NCI-H1930 (cell line): ENCODE data around the gene ADAMTS13.
A peak's percentile ranks its signal among the peaks of the same experiment; 100 is the strongest.

Source experiments
- DNase-seq, 2 experiments: peaks; one replicate each; lab custom pipeline; 2025; lab: John Stamatoyannopoulos, UW

The ADAMTS13 gene

GRCh38 chr9:133454943-133455673 lies 32.9 kb downstream of the ADAMTS13 start:
- DNase-seq = no peak

DNA sequence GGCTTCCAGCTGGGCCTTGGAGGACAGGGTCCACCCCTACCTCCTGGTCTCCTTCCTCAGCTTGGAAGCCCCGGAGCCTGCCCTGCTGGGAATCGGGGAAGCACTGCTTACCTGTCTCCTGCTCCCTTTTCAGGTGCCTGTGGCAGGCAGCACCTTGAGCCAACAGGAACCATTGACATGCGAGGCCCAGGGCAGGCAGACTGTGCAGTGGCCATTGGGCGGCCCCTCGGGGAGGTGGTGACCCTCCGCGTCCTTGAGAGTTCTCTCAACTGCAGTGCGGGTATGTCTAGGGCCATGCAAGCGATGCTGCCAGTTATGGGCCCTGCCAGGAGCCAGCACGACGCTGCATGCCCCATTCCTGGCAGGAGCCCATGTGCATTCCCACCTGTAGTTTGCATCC lies 33.8 kb downstream of the ADAMTS13 start:
- DNase-seq = no peak

GRCh38 chr9:133456409-133456808 lies 34.2 kb downstream of the ADAMTS13 start:
- no peak for DNase-seq

GRCh38 chr9:133457233-133457632 lies 35.1 kb downstream of the ADAMTS13 start:
- DNase-seq = no peak

GRCh38 chr9:133457748-133458147 lies 35.6 kb downstream of the ADAMTS13 start:
- DNase-seq = no peak

GRCh38 chr9:133458643-133459312 lies 36.6 kb downstream of the ADAMTS13 start:
- no peak for DNase-seq

DNA sequence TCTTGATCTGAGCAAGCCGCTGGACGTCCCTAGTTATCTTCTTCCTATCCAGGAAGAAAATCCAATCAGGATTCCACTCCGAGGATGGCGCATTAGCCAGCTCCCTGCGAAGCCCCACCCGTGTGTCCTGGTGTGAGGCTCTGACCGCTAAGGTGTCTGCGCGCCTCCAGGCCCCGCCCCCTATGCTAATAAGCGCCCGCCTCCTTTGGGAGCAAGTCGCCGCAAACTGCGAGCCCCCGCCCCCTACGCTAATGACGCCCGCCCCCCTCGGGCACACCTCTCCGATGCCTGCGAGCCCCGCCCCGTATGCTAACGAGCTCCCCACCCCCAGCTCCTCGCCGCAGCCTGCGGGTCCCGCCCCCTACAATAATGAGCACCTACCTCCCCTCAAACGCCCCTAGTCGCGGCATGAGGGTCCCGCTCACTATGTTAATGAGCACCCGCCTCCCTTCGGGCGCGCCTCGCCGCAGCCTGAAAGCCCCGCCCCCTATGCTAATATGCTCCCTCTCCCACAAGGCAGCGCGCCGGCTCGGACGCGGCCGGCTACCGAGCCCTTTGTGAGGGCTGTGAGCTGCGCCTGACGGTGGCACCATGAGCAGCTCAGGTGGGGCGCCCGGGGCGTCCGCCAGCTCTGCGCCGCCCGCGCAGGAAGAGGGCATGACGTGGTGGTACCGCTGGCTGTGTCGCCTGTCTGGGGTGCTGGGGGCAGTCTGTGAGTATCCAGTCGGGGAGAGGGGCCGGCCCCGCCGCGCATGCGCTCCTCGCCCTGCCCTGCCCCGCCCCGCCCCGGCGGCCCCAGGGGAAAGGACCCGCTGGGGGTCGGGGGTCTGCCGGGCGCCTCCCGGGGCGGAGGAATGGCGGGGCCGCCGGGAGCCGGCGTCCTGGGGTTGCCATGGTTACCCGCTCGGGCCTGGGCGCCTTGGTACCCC lies 37.6 kb downstream of the ADAMTS13 start, which contains the start of gene CACFD1:
TSS of gene CACFD1 (plus strand) at position 503 of the 929 bp plus-strand sequence. CDS start at position 592, 89 bp downstream.
- DNase-seq = peak; percentile 96 to 99

- DNase-seq = peak; percentile 54 to 59
Measured at GRCh38 chr9:133460405-133461175, 38.4 kb downstream of the ADAMTS13 start.

- DNase-seq = no peak
Measured at GRCh38 chr9:133461975-133462374, 39.8 kb downstream of the ADAMTS13 start.

- peak; percentile 63 to 67 for DNase-seq
Measured at GRCh38 chr9:133463234-133463863, 41.2 kb downstream of the ADAMTS13 start.

DNA sequence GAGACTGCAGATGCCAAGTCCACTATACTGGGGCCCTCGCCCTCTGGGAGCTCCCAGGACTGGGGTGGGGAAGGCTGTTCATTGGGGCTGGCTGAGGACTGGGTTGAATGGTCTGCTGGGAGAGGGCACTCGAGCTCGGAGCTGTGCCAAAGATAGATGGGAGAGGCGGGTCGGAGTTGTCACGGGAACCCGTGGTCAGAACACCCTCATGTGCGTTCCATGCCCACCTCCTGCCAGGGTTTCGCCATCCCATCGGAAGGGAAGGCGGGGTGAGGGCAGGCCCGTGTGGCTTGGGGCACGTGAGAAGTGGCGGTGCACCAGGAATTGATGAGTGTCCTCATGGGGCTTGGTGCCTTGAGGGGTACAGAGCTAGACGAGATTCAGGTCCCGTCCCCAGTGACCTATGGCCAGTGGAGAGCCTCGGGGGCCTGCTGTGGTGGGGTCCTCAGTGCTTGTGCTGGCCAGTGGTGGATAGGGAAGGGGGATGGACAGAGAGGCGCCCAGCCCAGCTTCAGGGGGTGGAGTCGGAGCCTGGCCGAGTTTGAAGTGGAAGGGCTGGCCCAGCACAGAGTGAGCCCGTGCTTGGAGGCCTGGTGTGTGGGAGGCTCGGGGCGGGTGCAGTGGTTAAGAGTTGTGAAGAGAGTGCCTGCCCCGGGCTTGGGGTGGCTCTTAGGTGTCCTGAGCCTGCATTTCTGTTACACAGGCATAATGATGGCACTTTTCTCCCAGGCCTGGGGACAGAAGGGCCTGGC lies 41.9 kb downstream of the ADAMTS13 start:
- no peak for DNase-seq

DNA sequence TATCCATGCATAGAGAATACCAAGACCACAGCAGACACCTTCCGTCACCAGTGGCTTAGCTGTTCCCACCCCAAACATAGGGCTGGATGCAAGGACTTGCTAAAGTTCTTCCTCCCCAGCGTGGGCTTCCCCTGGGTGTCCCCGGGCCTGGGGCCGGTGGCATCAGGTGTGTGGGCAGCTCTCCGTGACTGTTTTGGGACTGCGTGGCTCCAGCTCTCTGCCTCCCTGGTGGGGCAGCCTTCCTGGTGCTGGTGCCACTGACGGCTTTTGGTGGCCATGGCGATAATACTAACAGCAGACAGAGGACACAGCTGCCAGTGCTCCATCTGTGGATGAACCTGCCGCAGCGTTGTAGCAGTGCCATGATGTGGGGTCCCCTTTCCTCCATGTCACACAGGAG lies 42.5 kb downstream of the ADAMTS13 start:
- DNase-seq = no peak

- no peak for DNase-seq
Measured at GRCh38 chr9:133465984-133466383, 43.8 kb downstream of the ADAMTS13 start.

DNA sequence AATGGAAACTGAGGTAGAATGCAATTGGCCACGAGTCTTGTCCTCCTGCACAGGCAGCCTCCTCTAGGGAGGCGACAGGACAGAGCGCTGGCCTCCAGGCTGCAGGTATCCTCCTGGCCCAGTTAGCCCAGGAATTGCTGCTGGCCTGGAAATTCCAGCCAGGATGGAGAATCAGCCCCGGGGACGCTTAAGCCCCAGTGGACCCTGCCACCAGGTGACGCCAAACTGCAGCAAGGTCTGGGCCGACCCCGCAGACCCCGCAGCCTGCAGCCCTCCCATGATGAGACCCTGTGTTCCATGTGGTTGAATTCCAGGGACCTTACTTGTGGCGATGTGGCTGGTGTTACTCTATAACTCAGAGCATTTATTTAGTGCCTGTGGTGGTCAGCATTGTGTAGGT lies 44.9 kb downstream of the ADAMTS13 start:
- DNase-seq = no peak

DNA sequence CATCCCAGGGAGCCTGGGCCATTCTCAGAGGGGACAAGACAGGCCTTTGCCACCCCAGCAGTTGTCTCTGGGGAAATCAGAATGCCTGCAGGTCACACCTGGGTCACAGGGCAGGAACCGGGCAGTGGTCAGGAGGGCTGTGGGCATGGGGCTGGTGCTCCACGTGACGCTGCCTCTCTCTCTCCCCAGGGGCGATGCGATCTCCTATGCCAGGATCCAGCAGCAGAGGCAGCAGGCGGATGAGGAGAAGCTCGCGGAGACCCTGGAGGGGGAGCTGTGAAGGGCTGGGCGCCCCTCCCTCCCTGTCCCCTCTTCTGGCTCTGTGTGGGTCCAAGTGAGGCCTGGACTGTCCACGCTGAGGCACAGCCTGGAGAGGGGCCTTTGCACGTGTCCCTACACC lies 46.2 kb downstream of the ADAMTS13 start:
- no peak for DNase-seq

DNA sequence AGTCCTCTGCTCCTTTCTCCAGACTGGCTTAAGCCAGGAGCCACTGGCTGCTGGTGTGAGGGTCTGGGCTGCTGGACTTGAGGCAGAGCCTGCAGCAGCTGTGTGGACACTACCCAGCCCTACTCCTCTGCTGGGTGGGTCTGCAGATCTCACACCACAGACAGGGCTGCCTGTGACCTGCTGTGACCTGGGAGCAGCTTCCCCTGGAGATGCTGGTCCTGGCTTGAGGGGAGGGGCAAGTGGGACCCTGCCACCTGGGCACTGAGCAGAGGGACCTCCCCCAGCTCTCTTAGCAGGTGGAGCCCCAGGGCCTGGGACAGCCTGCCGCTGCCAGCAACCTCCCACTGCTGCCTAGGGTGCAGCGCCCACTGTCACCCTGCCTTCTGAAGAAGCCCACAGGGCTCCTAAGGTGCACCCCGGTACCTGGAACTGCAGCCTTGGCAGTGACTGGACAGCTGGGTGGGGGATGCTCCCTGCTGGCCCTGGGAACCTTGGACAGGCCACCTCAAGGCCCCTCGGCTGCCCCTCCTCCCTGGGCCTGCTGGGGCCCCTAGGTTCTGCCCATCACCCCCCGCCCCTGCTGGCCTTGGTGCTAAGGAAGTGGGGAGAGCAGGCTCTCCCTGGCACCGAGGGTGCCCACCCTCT lies 46.7 kb downstream of the ADAMTS13 start:
- DNase-seq = no peak

- DNase-seq = no peak
Measured at GRCh38 chr9:133470427-133470924, 48.3 kb downstream of the ADAMTS13 start.

DNA sequence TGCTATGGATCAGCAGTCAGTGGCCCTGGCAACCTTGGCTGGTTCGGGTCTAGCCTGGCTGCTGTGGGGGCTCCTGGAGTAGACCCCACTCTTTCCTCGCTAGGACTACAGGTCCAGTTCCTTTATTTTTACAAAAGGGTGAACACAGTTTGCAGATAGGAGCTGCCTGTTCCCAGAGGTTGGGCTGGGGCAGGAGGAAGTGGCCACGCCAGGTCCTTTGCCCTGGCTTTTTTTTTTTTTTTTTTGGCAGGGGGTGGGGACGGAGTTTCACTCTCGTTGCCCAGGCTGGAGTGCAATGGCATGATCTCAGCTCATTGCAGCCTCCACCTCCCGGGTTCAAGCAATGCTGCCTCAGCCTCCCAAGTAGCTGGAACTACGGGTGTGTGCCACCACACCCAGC lies 48.8 kb downstream of the ADAMTS13 start:
- DNase-seq = no peak

GRCh38 chr9:133471551-133472276 lies 49.5 kb downstream of the ADAMTS13 start:
- DNase-seq = no peak
